ENCODE results near the gene LCN1.
"Not testable (repeated sequence)": the region's sequence is repeated elsewhere in the genome, so short reads cannot be mapped to it uniquely, and the experiment has no call there.

LCN1 gene

GRCh38 chr9:135506327-135507103 lies 14.7 kb upstream of the LCN1 start:
- peaks cover 7% of the 10 kb centered on the region in 2 donors for H3K4me1 ChIP-seq (ENCODE audit: control insufficient read depth in 1 of 2, insufficient read depth in 2 of 2, low read length in 2 of 2)
- H3K4me3 ChIP-seq (ENCODE audit: low read depth in 1 of 2, low read length in 2 of 2) = no peak overlapping the region
- no peaks in the 10 kb centered on the region for H3K9me3 ChIP-seq (ENCODE audit: control insufficient read depth in 1 of 2, low read length in 2 of 2)
- H3K27ac ChIP-seq (ENCODE audit: low read depth, low read length) = no peak overlapping the region
- H3K36me3 ChIP-seq (ENCODE audit: control insufficient read depth in 1 of 2, insufficient read depth in 2 of 2, low read length in 2 of 2) = peaks cover 13 to 30% of the 10 kb centered on the region in 2 donors
- H3K27me3 ChIP-seq (ENCODE audit: control insufficient read depth in 1 of 2, insufficient read depth in 2 of 2, low read length in 2 of 2) = no peaks in the 10 kb centered on the region
- no peak overlapping the region for H3K9ac ChIP-seq (ENCODE audit: low read depth in 1 of 2, low read length in 2 of 2)

GRCh38 chr9:135507104-135508035 lies 13.9 kb upstream of the LCN1 start:
- H3K36me3 ChIP-seq (ENCODE audit: control insufficient read depth in 1 of 2, insufficient read depth in 2 of 2, low read length in 2 of 2) = peaks cover 13 to 27% of the 10 kb centered on the region in 2 donors
- no peak overlapping the region for H3K4me3 ChIP-seq (ENCODE audit: low read depth in 1 of 2, low read length in 2 of 2)
- no peak overlapping the region for H3K27ac ChIP-seq (ENCODE audit: low read depth, low read length)
- no peaks in the 10 kb centered on the region for H3K27me3 ChIP-seq (ENCODE audit: control insufficient read depth in 1 of 2, insufficient read depth in 2 of 2, low read length in 2 of 2)
- H3K9me3 ChIP-seq (ENCODE audit: control insufficient read depth in 1 of 2, low read length in 2 of 2) = no peaks in the 10 kb centered on the region
- no peak overlapping the region for H3K9ac ChIP-seq (ENCODE audit: low read depth in 1 of 2, low read length in 2 of 2)
- no peaks in the 10 kb centered on the region for H3K4me1 ChIP-seq (ENCODE audit: control insufficient read depth in 1 of 2, insufficient read depth in 2 of 2, low read length in 2 of 2)

- H3K27ac ChIP-seq (ENCODE audit: low read depth, low read length) = no peak overlapping the region
- H3K4me1 ChIP-seq (ENCODE audit: control insufficient read depth in 1 of 2, insufficient read depth in 2 of 2, low read length in 2 of 2) = no peaks in the 10 kb centered on the region
- H3K9ac ChIP-seq (ENCODE audit: low read depth in 1 of 2, low read length in 2 of 2) = no peak overlapping the region
- no peak overlapping the region for H3K4me3 ChIP-seq (ENCODE audit: low read depth in 1 of 2, low read length in 2 of 2)
- H3K36me3 ChIP-seq (ENCODE audit: control insufficient read depth in 1 of 2, insufficient read depth in 2 of 2, low read length in 2 of 2) = peaks cover 5 to 19% of the 10 kb centered on the region in 2 donors
- H3K9me3 ChIP-seq (ENCODE audit: control insufficient read depth in 1 of 2, low read length in 2 of 2) = no peaks in the 10 kb centered on the region
- no peaks in the 10 kb centered on the region for H3K27me3 ChIP-seq (ENCODE audit: control insufficient read depth in 1 of 2, insufficient read depth in 2 of 2, low read length in 2 of 2)
Observed at GRCh38 chr9:135508211-135508820, 12.9 kb upstream of the LCN1 start.

DNA sequence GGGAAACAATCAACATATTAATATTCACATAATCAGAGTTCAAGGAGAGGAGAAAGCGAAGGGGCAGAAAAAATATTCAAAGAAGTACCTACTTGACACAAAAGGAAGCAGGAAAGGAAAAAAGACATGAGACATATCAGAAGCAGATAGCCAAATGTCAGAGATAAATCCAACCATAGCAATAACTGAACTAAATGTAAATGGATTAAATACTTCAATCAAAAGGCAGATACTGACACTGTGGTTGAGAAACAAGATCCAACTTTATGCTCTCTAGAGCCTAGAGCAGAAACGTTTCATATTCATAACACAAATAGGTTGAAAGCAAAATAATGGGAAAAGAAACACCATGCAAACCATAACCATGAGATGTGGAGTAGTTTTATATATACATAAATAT lies 11.8 kb upstream of the LCN1 start:
- H3K27me3 ChIP-seq (ENCODE audit: control insufficient read depth in 1 of 2, insufficient read depth in 2 of 2, low read length in 2 of 2) = no peaks in the 10 kb centered on the region
- H3K27ac ChIP-seq (ENCODE audit: low read depth, low read length) = no peak overlapping the region
- H3K9ac ChIP-seq (ENCODE audit: low read depth in 1 of 2, low read length in 2 of 2) = no peak overlapping the region
- H3K36me3 ChIP-seq (ENCODE audit: control insufficient read depth in 1 of 2, insufficient read depth in 2 of 2, low read length in 2 of 2) = peaks cover 0 to 8% of the 10 kb centered on the region in 2 donors
- H3K4me1 ChIP-seq (ENCODE audit: control insufficient read depth in 1 of 2, insufficient read depth in 2 of 2, low read length in 2 of 2) = no peaks in the 10 kb centered on the region
- H3K4me3 ChIP-seq (ENCODE audit: low read depth in 1 of 2, low read length in 2 of 2) = no peak overlapping the region
- no peaks in the 10 kb centered on the region for H3K9me3 ChIP-seq (ENCODE audit: control insufficient read depth in 1 of 2, low read length in 2 of 2)

- no peaks in the 10 kb centered on the region for H3K27me3 ChIP-seq (ENCODE audit: control insufficient read depth in 1 of 2, insufficient read depth in 2 of 2, low read length in 2 of 2)
- no peak overlapping the region for H3K4me3 ChIP-seq (ENCODE audit: low read depth in 1 of 2, low read length in 2 of 2)
- H3K27ac ChIP-seq (ENCODE audit: low read depth, low read length) = no peak overlapping the region
- H3K36me3 ChIP-seq (ENCODE audit: control insufficient read depth in 1 of 2, insufficient read depth in 2 of 2, low read length in 2 of 2) = no peaks in the 10 kb centered on the region
- H3K9me3 ChIP-seq (ENCODE audit: control insufficient read depth in 1 of 2, low read length in 2 of 2) = no peaks in the 10 kb centered on the region
- H3K9ac ChIP-seq (ENCODE audit: low read depth in 1 of 2, low read length in 2 of 2) = no peak overlapping the region
- H3K4me1 ChIP-seq (ENCODE audit: control insufficient read depth in 1 of 2, insufficient read depth in 2 of 2, low read length in 2 of 2) = no peaks in the 10 kb centered on the region
Observed at GRCh38 chr9:135512241-135512603, 9.0 kb upstream of the LCN1 start.

DNA sequence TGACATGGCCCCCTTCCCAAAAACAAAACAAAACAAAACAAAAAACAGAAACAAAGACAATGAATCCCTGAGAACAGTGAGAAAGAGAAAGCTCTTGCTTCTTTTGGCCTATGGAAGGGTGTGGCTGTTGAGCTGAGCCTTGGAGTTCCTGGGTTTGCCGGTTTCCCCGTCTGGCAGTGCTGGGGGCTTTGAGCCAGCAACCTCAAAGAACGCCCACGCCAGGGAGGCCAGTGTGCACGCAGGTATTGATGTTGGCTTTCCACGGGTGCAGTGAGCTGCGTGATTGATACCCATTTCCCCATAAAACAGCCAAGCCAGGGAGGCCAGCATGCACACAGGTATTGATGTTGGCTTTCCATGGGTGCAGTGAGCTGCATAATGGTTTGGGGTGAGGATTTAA lies 8.3 kb upstream of the LCN1 start:
- H3K4me1 ChIP-seq (ENCODE audit: control insufficient read depth in 1 of 2, insufficient read depth in 2 of 2, low read length in 2 of 2) = no peaks in the 10 kb centered on the region
- H3K27me3 ChIP-seq (ENCODE audit: control insufficient read depth in 1 of 2, insufficient read depth in 2 of 2, low read length in 2 of 2) = no peaks in the 10 kb centered on the region
- H3K27ac ChIP-seq (ENCODE audit: low read depth, low read length) = no peak overlapping the region
- H3K9ac ChIP-seq (ENCODE audit: low read depth in 1 of 2, low read length in 2 of 2) = no peak overlapping the region
- no peaks in the 10 kb centered on the region for H3K36me3 ChIP-seq (ENCODE audit: control insufficient read depth in 1 of 2, insufficient read depth in 2 of 2, low read length in 2 of 2)
- H3K4me3 ChIP-seq (ENCODE audit: low read depth in 1 of 2, low read length in 2 of 2) = no peak overlapping the region
- H3K9me3 ChIP-seq (ENCODE audit: control insufficient read depth in 1 of 2, low read length in 2 of 2) = no peaks in the 10 kb centered on the region

GRCh38 chr9:135513351-135513846 lies 7.8 kb upstream of the LCN1 start:
- Histone ChIP-seq H3K27me3 (ENCODE audit: control insufficient read depth in 1 of 2, insufficient read depth in 2 of 2, low read length in 2 of 2) (no peaks in the 10 kb centered on the region), H3K36me3 (ENCODE audit: control insufficient read depth in 1 of 2, insufficient read depth in 2 of 2, low read length in 2 of 2) (no peaks in the 10 kb centered on the region), H3K27ac (ENCODE audit: low read depth, low read length) (no peak overlapping the region), H3K9me3 (ENCODE audit: control insufficient read depth in 1 of 2, low read length in 2 of 2) (no peaks in the 10 kb centered on the region), H3K4me1 (ENCODE audit: control insufficient read depth in 1 of 2, insufficient read depth in 2 of 2, low read length in 2 of 2) (no peaks in the 10 kb centered on the region), H3K9ac (ENCODE audit: low read depth in 1 of 2, low read length in 2 of 2) (no peak overlapping the region), H3K4me3 (ENCODE audit: low read depth in 1 of 2, low read length in 2 of 2) (no peak overlapping the region)

DNA sequence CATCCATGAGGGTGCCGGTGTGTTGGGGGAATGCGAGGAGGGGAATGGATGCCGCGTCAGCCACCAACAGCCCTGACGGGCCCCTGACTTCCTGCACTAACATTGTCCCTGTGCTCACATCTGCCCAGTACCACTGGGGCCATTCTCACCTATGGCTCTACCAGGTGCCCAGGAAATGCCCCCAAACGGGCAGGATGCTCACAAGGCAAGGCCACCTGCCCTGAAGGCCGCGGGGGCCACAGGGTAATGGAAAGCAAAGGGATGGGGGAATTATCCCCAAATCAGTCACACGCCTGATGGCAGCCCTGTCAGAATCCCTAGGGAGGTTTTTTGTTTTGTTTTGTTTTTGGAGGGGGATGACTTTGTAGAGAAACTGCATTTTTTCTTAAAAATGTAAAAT lies 7.3 kb upstream of the LCN1 start:
- not testable (repeated sequence) for H3K27ac ChIP-seq (ENCODE audit: low read depth, low read length); H3K9me3 ChIP-seq (ENCODE audit: control insufficient read depth in 1 of 2, low read length in 2 of 2); H3K9ac ChIP-seq (ENCODE audit: low read depth in 1 of 2, low read length in 2 of 2); H3K4me1 ChIP-seq (ENCODE audit: control insufficient read depth in 1 of 2, insufficient read depth in 2 of 2, low read length in 2 of 2); H3K27me3 ChIP-seq (ENCODE audit: control insufficient read depth in 1 of 2, insufficient read depth in 2 of 2, low read length in 2 of 2); H3K36me3 ChIP-seq (ENCODE audit: control insufficient read depth in 1 of 2, insufficient read depth in 2 of 2, low read length in 2 of 2); H3K4me3 ChIP-seq (ENCODE audit: low read depth in 1 of 2, low read length in 2 of 2)

DNA sequence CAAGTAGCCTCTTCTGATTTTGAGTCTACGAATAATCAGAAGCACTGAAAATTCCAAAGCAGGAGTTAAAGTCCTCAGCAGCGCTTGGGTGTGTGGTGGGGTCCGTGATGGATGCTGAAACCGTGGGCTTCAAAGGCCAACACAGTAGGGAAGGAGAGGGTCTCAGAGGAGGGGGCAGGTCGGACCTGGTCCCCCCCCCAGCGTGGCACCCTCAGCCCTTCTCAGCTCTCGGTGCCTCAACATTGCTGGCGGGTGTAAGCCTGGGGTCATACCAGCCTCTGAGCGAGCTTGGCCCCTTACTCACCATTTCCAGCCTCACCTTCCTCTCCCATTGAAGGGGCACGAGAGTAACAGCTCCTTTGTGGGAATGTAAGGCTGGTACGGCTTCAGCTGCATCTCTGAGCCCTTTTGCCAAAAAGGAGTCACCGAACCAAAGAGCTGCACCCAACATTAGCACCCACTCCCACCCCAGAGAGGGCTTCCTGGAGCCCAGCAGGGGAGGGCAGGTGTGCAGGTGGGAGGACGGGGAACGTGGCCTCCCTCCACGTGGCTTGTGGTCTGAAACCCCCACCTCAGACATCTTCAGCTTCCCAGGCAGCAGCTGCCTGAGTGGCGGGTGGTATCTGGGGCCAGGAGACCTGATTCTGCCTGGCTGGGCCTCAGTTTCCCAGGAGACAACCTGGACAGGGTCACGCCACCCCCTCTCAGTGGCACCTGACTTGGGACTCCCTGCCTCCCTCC lies 6.7 kb upstream of the LCN1 start:
- H3K27me3 ChIP-seq (ENCODE audit: control insufficient read depth in 1 of 2, insufficient read depth in 2 of 2, low read length in 2 of 2) = no peaks in the 10 kb centered on the region
- no peaks in the 10 kb centered on the region for H3K36me3 ChIP-seq (ENCODE audit: control insufficient read depth in 1 of 2, insufficient read depth in 2 of 2, low read length in 2 of 2)
- H3K9me3 ChIP-seq (ENCODE audit: control insufficient read depth in 1 of 2, low read length in 2 of 2) = no peaks in the 10 kb centered on the region
- H3K9ac ChIP-seq (ENCODE audit: low read depth in 1 of 2, low read length in 2 of 2) = no peak overlapping the region
- H3K4me3 ChIP-seq (ENCODE audit: low read depth in 1 of 2, low read length in 2 of 2) = no peak overlapping the region
- no peaks in the 10 kb centered on the region for H3K4me1 ChIP-seq (ENCODE audit: control insufficient read depth in 1 of 2, insufficient read depth in 2 of 2, low read length in 2 of 2)
- H3K27ac ChIP-seq (ENCODE audit: low read depth, low read length) = no peak overlapping the region
